Activated B cell treated with CpG ODN at 0.5 μM for 24 hours (primary cell): Measurements from ENCODE around the gene C4orf33. TPM values are rescaled to one million over a fixed set of nuclear protein-coding genes. Genes with fewer than 3 reads are reported as not detected.

ENCODE experiments used
- ATAC-seq: fragments of 200-7000 bp; cut with Tn5 transposase; one replicate; pipeline ENCODE4 v1.10.0; 2021; ENCODE audit warnings: low read depth, mild to moderate bottlenecking, moderate library complexity
- CTCF ChIA-PET: fragments of 350-600 bp; sonication (Branson Sonifier 250); formaldehyde crosslinking; loops from one replicate; lab custom pipeline; 2021; ENCODE audit warnings: antibody characterized with exemption; lab: Charles Lee
- POLR2A ChIA-PET: fragments of 350-600 bp; sonication (Branson Sonifier 250); formaldehyde crosslinking; loops from one replicate; lab custom pipeline; 2021; ENCODE audit warnings: antibody characterized with exemption; lab: Charles Lee
- DNase-seq: peaks from one replicate; pipeline ENCODE4 v3.0.0; 2022
- H3K27ac Mint-ChIP-seq: one replicate; pipeline ENCODE4 v1.8.0; 2020; ENCODE audit warnings: mixed read lengths
- H3K27me3 Mint-ChIP-seq: one replicate; pipeline ENCODE4 v1.8.0; 2021; ENCODE audit warnings: mixed read lengths
- H3K36me3 Mint-ChIP-seq: one replicate; pipeline ENCODE4 v1.8.0; 2021; ENCODE audit warnings: low read depth, mixed read lengths
- H3K4me1 Mint-ChIP-seq: one replicate; pipeline ENCODE4 v1.8.0; 2021; ENCODE audit warnings: mixed read lengths
- H3K4me3 Mint-ChIP-seq: one replicate; pipeline ENCODE4 v1.8.0; 2020; ENCODE audit warnings: mild to moderate bottlenecking, mixed read lengths
- H3K9me3 Mint-ChIP-seq: one replicate; pipeline ENCODE4 v1.8.0; 2020; ENCODE audit warnings: mixed read lengths
- intact Hi-C: fragments of 100-400 bp; cut with micrococcal nuclease; formaldehyde crosslinking; loops from one replicate; pipeline ENCODE4 v1.15.1; 2024
- total RNA-seq: library from RNA; stranded (reverse); gene quantifications from 2 replicates; pipeline ENCODE4 v1.2.3, GENCODE V29; 2022
- TF ChIP-seq, protein P1 (sequence below): fragments of 200-600 bp; IDR thresholded peaks from one replicate; pipeline ENCODE4 v1.8.0; 2022; ENCODE audit warnings: antibody characterized with exemption, mild to moderate bottlenecking

C4orf33 gene
- total RNA-seq, 1 donor from 2014 or later: 8.8 TPM

DNA sequence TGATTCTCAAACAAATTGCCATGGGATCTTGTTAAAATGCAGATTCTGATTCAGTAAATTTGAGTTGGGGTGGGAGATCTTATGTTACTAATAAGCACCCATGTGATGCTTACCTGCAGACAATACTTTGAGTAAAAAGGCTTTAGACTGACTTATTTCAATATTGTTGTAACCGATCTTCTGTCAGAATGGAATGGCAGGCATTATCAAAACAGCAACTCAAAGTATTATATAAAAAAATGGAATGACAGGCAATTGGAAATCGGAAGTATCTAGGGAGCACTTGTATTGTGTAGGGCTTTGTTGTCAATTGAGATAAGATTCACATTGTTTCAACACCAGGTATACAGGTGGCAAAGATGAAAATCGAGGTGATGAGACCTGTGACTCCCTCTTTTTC, 67.5 kb downstream of the C4orf33 start:
- H3K4me3 Mint-ChIP-seq: no peak overlapping the region
- intact Hi-C loops: no loop called here
- no peak for ATAC-seq
- H3K27ac Mint-ChIP-seq: no peak overlapping the region
- ChIA-PET POLR2A (no interaction called here), CTCF (no interaction called here)
- DNase-seq: no peak
- no peaks in the 10 kb centered on the region for H3K4me1 Mint-ChIP-seq
- TF ChIP-seq, protein P1, sequence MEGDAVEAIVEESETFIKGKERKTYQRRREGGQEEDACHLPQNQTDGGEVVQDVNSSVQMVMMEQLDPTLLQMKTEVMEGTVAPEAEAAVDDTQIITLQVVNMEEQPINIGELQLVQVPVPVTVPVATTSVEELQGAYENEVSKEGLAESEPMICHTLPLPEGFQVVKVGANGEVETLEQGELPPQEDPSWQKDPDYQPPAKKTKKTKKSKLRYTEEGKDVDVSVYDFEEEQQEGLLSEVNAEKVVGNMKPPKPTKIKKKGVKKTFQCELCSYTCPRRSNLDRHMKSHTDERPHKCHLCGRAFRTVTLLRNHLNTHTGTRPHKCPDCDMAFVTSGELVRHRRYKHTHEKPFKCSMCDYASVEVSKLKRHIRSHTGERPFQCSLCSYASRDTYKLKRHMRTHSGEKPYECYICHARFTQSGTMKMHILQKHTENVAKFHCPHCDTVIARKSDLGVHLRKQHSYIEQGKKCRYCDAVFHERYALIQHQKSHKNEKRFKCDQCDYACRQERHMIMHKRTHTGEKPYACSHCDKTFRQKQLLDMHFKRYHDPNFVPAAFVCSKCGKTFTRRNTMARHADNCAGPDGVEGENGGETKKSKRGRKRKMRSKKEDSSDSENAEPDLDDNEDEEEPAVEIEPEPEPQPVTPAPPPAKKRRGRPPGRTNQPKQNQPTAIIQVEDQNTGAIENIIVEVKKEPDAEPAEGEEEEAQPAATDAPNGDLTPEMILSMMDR: no peak
- H3K27me3 Mint-ChIP-seq: peaks cover 3% of the 10 kb centered on the region
- H3K36me3 Mint-ChIP-seq: no peaks in the 10 kb centered on the region
- H3K9me3 Mint-ChIP-seq: peaks cover 2% of the 10 kb centered on the region

DNA sequence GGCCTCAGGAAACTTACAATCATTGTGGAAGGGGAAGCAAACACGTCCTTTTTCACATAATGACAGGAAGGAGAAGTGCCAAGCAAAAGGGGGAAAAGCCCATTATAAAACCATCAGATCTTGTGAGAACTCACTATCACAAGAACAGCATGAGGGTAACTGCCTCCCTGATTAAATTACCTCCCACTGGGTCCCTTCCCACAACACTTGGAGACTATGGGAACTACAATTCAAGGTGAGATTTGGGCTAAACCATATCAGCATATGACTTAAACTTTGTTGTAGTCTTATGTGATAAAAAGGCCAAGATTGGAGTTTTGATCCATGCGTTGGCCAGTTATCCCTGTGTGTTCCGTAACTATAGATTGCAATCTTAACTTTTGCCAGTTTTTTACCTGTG, 68.3 kb downstream of the C4orf33 start:
- TF ChIP-seq, protein P1: no peak
- ATAC-seq (no peak), DNase-seq (no peak)
- Mint-ChIP-seq H3K4me3 (no peak overlapping the region), H3K27me3 (peaks cover 3% of the 10 kb centered on the region), H3K27ac (no peak overlapping the region), H3K4me1 (no peaks in the 10 kb centered on the region), H3K9me3 (peaks cover 2% of the 10 kb centered on the region), H3K36me3 (no peaks in the 10 kb centered on the region)
- POLR2A ChIA-PET: no interaction called here
- CTCF ChIA-PET: no interaction called here
- intact Hi-C loops: no loop called here

Other genes with a start within 250 kb of the C4orf33 start
- 24.5 and 25.0 TPM in 2 replicates for gene SCLT1, start 2.6 kb upstream of the C4orf33 start, total RNA-seq